HCT116 (cell line): ENCODE data around the gene EMILIN1. TPM values are rescaled to one million over a fixed set of nuclear protein-coding genes. Genes with fewer than 3 reads are reported as not detected.

Experiments
- ATAC-seq: fragments of 200-7000 bp; cut with Tn5 transposase; 2 replicates; pipeline ENCODE4 v1.9.1; 2020; ENCODE audit warnings: mild to moderate bottlenecking, moderate library complexity
- BruUV-seq: library from RNA; stranded (reverse); fragments of 400-500 nt; replicated peaks from 2 replicates; lab custom pipeline; 2021; lab: Mats Ljungman, UMichigan
- CTCF ChIA-PET: fragments of 300-600 bp; sonication (Branson Sonifier 250); formaldehyde crosslinking; loops from one replicate; lab custom pipeline; 2021; ENCODE audit warnings: antibody characterized with exemption; lab: Charles Lee
- POLR2A ChIA-PET: fragments of 300-600, 350-600 bp; sonication (Branson Sonifier 250); formaldehyde crosslinking; loops from one replicate; lab custom pipeline; 2021; ENCODE audit warnings: antibody characterized with exemption; lab: Charles Lee
- RAD21 ChIA-PET, 2 experiments: fragments of 300-600 bp; sonication (Branson Sonifier 250); formaldehyde crosslinking; loops; one replicate each; lab custom pipeline; 2023; ENCODE audit warnings: low total read pairs in 2 of 2; ENCODE audit not compliant: uncharacterized antibody in 2 of 2, unreplicated experiment in 2 of 2, low non-redundant PET in 1 of 2; lab: Charles Lee
- DNase-seq: peaks from one replicate; pipeline ENCODE4 v3.0.0-alpha.2; 2010; ENCODE audit warnings: low read depth, low spot score
- H2AFZ ChIP-seq: fragments of 200-600 bp; shearing (Covaris generic), sonication (generic); 2 replicates; pipeline ENCODE4 v1.6.1; 2017; ENCODE audit warnings: low read depth, mixed run types, mixed read lengths, antibody characterized with exemption, low read length; ENCODE audit not compliant: poor library complexity, severe bottlenecking
- H3K27ac ChIP-seq: 2 replicates; pipeline ENCODE4 v1.5.1; 2012; ENCODE audit warnings: low read depth, low read length
- H3K27me3 ChIP-seq: fragments of 200-600 bp; sonication (generic); 2 replicates; pipeline ENCODE4 v1.6.1; 2016; ENCODE audit warnings: mixed run types, low read length, mixed read lengths; ENCODE audit not compliant: insufficient read depth
- H3K36me3 ChIP-seq, 2 experiments: fragments of 200-500 bp in 1 of 2; fragments of 200-600 bp in 1 of 2; sonication (Bioruptor generic) in 1 of 2; sonication (generic) in 1 of 2; 2 replicates each; pipeline versions ENCODE4 v1.5.1 to v1.6.1; 2014 to 2016; ENCODE audit warnings: low read length in 2 of 2, inconsistent platforms in 1 of 2, mixed read lengths in 1 of 2, mixed run types in 1 of 2; ENCODE audit not compliant: insufficient read depth in 2 of 2, control insufficient read depth in 1 of 2
- H3K4me1 ChIP-seq, 2 experiments: fragments of 200-600 bp in 1 of 2; sonication (generic) in 1 of 2; 2 replicates each; pipeline versions ENCODE4 v1.5.1 to v1.6.1; 2012 to 2017; ENCODE audit warnings: low read length in 2 of 2, inconsistent platforms in 1 of 2, mild to moderate bottlenecking in 1 of 2, mixed read lengths in 1 of 2, mixed run types in 1 of 2, moderate library complexity in 1 of 2; ENCODE audit not compliant: insufficient read depth in 2 of 2, control insufficient read depth in 1 of 2
- H3K4me2 ChIP-seq: fragments of 200-600 bp; sonication (generic); 2 replicates; pipeline ENCODE4 v1.6.1; 2017; ENCODE audit warnings: mixed run types, low read length, mixed read lengths
- H3K4me3 ChIP-seq, 2 experiments: fragments of 200-600 bp in 1 of 2; sonication (generic) in 1 of 2; replicated peaks in 1 of 2; 2 replicates each; pipeline ENCODE4 v1.5.1; 2011 to 2016; ENCODE audit warnings: low read length in 2 of 2, control low read depth in 1 of 2, low read depth in 1 of 2, mild to moderate bottlenecking in 1 of 2, mixed read lengths in 1 of 2, mixed run types in 1 of 2
- H3K79me2 ChIP-seq: fragments of 200-600 bp; sonication (generic); 2 replicates; pipeline ENCODE4 v1.6.1; 2017; ENCODE audit warnings: mild to moderate bottlenecking, mixed run types, low read length, moderate library complexity, mixed read lengths; ENCODE audit not compliant: insufficient read depth
- H3K9ac ChIP-seq: fragments of 200-600 bp; sonication (generic); 2 replicates; pipeline ENCODE4 v1.6.1; 2016; ENCODE audit warnings: low read length, mixed read lengths
- H3K9me2 ChIP-seq: fragments of 200-600 bp; sonication (generic), shearing (Covaris generic); 2 replicates; pipeline ENCODE4 v1.6.1; 2017; ENCODE audit warnings: mixed run types, mild to moderate bottlenecking, moderate library complexity; ENCODE audit not compliant: insufficient read depth
- H3K9me3 ChIP-seq, 2 experiments: fragments of 200-500 bp in 1 of 2; fragments of 200-600 bp in 1 of 2; sonication (Bioruptor generic) in 1 of 2; sonication (generic) in 1 of 2; 2 replicates each; pipeline ENCODE4 v1.6.1; 2014 to 2017; ENCODE audit warnings: low read length in 2 of 2, mixed read lengths in 2 of 2, inconsistent platforms in 1 of 2, low read depth in 1 of 2, mild to moderate bottlenecking in 1 of 2, mixed run types in 1 of 2, moderate library complexity in 1 of 2; ENCODE audit not compliant: control insufficient read depth in 1 of 2, insufficient read depth in 1 of 2
- H4K20me1 ChIP-seq: fragments of 200-600 bp; sonication (generic), shearing (Covaris generic); 2 replicates; pipeline ENCODE4 v1.6.1; 2017; ENCODE audit warnings: mixed run types, mild to moderate bottlenecking, moderate library complexity; ENCODE audit not compliant: insufficient read depth
- CBX3 ChIP-seq: IDR thresholded peaks from 2 replicates; pipeline ENCODE4 v1.6.1; 2012; ENCODE audit warnings: low read depth
- CEBPB ChIP-seq: IDR thresholded peaks from 2 replicates; pipeline ENCODE4 v1.6.1; 2012; ENCODE audit warnings: low read depth
- EGR1 ChIP-seq: IDR thresholded peaks from 2 replicates; pipeline ENCODE4 v1.6.1; 2012; ENCODE audit warnings: low read depth
- ELF1 ChIP-seq: IDR thresholded peaks from 2 replicates; pipeline ENCODE4 v1.6.1; 2012; ENCODE audit warnings: low read depth, borderline replicate concordance
- EZH2 ChIP-seq: fragments of 200-600 bp; sonication (generic); IDR thresholded peaks from 2 replicates; pipeline ENCODE4 v1.6.1; 2017; ENCODE audit warnings: antibody characterized with exemption, mixed run types
- FOSL1 ChIP-seq: IDR thresholded peaks from 2 replicates; pipeline ENCODE4 v1.6.1; 2012; ENCODE audit warnings: low read depth
- MAX ChIP-seq: IDR thresholded peaks from 2 replicates; pipeline ENCODE4 v1.6.1; 2012
- POLR2A ChIP-seq: IDR thresholded peaks from 2 replicates; pipeline ENCODE4 v1.7.0; 2011; ENCODE audit warnings: borderline replicate concordance; ENCODE audit not compliant: insufficient read depth, insufficient read length; ENCODE audit errors: extremely low read depth
- POLR2AphosphoS5 ChIP-seq: IDR thresholded peaks from 2 replicates; pipeline ENCODE4 v1.6.1; 2011; ENCODE audit warnings: mild to moderate bottlenecking, low read depth, low read length, moderate library complexity
- RAD21 ChIP-seq: IDR thresholded peaks from 2 replicates; pipeline ENCODE4 v1.6.1; 2012; ENCODE audit warnings: low read depth, mild to moderate bottlenecking
- SIN3A ChIP-seq: IDR thresholded peaks from 2 replicates; pipeline ENCODE4 v1.6.1; 2012; ENCODE audit warnings: low read depth
- SRF ChIP-seq: IDR thresholded peaks from 2 replicates; pipeline ENCODE4 v1.6.1; 2012; ENCODE audit warnings: low read depth
- TCF7L2 ChIP-seq: IDR thresholded peaks from 2 replicates; pipeline ENCODE4 v1.7.0; 2011; ENCODE audit warnings: borderline replicate concordance, inconsistent platforms; ENCODE audit not compliant: insufficient read depth, insufficient read length; ENCODE audit errors: extremely low read depth
- ZBTB33 ChIP-seq: IDR thresholded peaks from 2 replicates; pipeline ENCODE4 v1.6.1; 2011; ENCODE audit warnings: mild to moderate bottlenecking, low read length, moderate library complexity; ENCODE audit not compliant: insufficient replicate concordance; ENCODE audit errors: extremely low read depth
- ZFX ChIP-seq: fragments of 450-650 bp; IDR thresholded peaks from 2 replicates; pipeline ENCODE4 v1.6.1; 2017
- ZNF274 ChIP-seq: fragments of 200-500 bp; sonication (Bioruptor generic); IDR thresholded peaks from 2 replicates; pipeline ENCODE4 v1.6.1; 2014; ENCODE audit warnings: mild to moderate bottlenecking, low read depth, low read length, inconsistent platforms
- intact Hi-C: fragments of 100-400 bp; cut with micrococcal nuclease; formaldehyde crosslinking; loops from 2 replicates; pipeline ENCODE4 v1.10.0; 2022
- total RNA-seq: library from RNA; stranded (reverse); gene quantifications from one replicate; pipeline ENCODE4 v1.2.1, GENCODE V29; 2021; ENCODE audit not compliant: unreplicated experiment
- TF ChIP-seq, protein P1 (sequence below), 3 experiments: fragments of 200-600 bp in 1 of 3; sonication (generic) in 1 of 3; IDR thresholded peaks in 2 of 3; conservative IDR thresholded peaks in 1 of 3; 2 replicates each; pipeline ENCODE4 v1.5.1; 2012 to 2017; ENCODE audit warnings: low read depth in 2 of 3, low read length in 2 of 3, antibody characterized with exemption in 1 of 3, borderline replicate concordance in 1 of 3, control low read depth in 1 of 3, mild to moderate bottlenecking in 1 of 3, mixed read lengths in 1 of 3, mixed run types in 1 of 3, moderate library complexity in 1 of 3; ENCODE audit not compliant: insufficient read depth in 1 of 3
- TF ChIP-seq, protein P2 (sequence below): IDR thresholded peaks from 2 replicates; pipeline ENCODE4 v1.6.1; 2012; ENCODE audit warnings: low read depth

Gene EMILIN1
- total RNA-seq, 1 experiment from 2014 or later = 0.59 TPM

DNA sequence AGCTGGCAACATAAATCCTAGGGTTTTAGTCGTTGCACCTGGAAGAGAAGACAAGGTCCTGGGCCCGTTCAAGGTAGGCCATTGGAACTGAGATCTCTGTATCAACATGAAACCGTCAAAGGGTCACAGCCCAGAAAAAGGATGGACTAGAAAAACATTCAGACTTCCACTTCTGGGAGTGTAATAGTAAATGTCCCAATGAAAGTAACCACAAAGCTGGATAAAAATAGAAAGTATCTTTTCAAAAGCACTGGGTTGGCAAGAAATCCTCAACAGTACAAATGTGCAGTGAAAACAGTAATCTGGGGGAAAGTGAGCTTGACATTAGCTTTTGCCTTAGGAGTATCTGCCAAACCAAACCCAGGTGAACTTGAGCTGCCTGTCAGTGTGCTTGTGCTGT, 27.6 kb downstream of the EMILIN1 start (continued):
- TF ChIP-seq EZH2 (no peak), MAX (no peak), TCF7L2 (no peak)

DNA sequence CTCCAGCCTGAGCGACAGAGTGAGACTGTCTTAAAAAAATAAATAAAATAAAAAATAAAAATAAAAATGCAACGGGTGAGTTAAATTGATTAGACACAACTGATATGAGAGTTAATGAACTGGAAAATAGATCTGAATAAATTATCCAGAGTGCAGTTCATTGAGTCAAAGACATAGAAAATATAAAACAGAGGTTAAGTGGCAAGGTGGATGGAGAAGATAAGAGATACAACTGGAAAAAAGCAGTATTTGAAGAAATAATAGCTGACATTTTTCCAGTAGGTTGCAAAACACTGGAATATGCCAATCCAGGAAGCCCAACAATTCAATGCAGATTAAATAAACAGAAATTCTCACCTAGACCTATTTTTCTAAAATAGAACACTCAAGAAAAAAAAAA, 29.8 kb downstream of the EMILIN1 start:
- DNase-seq (no peak), ATAC-seq (no peak)
- no peaks in the 10 kb centered on the region for H3K4me1 ChIP-seq
- H3K9me3 ChIP-seq = no peaks in the 10 kb centered on the region
- H2AFZ ChIP-seq = no peak overlapping the region
- ChIA-PET RAD21 (no interaction called here), CTCF (interaction anchor here (1.4 kb wide), 1 partner anchor 83 kb away, joined by 4 read pairs; no protein-coding TSS in a partner anchor), POLR2A (no interaction called here)
- H3K4me2 ChIP-seq = no peak overlapping the region
- H3K27ac ChIP-seq = no peak overlapping the region
- TF ChIP-seq MAX (no peak), ZFX (no peak), POLR2A (no peak), CEBPB (no peak), TCF7L2 (no peak), SIN3A (no peak), ELF1 (no peak), POLR2AphosphoS5 (no peak), ZBTB33 (no peak), RAD21 (no peak), SRF (no peak), ZNF274 (no peak), EZH2 (no peak), CBX3 (no peak), FOSL1 (no peak), EGR1 (no peak)
- TF ChIP-seq, protein P1, sequence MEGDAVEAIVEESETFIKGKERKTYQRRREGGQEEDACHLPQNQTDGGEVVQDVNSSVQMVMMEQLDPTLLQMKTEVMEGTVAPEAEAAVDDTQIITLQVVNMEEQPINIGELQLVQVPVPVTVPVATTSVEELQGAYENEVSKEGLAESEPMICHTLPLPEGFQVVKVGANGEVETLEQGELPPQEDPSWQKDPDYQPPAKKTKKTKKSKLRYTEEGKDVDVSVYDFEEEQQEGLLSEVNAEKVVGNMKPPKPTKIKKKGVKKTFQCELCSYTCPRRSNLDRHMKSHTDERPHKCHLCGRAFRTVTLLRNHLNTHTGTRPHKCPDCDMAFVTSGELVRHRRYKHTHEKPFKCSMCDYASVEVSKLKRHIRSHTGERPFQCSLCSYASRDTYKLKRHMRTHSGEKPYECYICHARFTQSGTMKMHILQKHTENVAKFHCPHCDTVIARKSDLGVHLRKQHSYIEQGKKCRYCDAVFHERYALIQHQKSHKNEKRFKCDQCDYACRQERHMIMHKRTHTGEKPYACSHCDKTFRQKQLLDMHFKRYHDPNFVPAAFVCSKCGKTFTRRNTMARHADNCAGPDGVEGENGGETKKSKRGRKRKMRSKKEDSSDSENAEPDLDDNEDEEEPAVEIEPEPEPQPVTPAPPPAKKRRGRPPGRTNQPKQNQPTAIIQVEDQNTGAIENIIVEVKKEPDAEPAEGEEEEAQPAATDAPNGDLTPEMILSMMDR (IDR thresholded peaks at IDR 0.05 in 2 of 3, conservative IDR thresholded peaks at IDR 0.05 in 1 of 3; ENCODE audit: borderline replicate concordance in 1 of 3, insufficient read depth in 1 of 3, low read depth in 2 of 3, low read length in 2 of 3) = no peak
- TF ChIP-seq, protein P2, sequence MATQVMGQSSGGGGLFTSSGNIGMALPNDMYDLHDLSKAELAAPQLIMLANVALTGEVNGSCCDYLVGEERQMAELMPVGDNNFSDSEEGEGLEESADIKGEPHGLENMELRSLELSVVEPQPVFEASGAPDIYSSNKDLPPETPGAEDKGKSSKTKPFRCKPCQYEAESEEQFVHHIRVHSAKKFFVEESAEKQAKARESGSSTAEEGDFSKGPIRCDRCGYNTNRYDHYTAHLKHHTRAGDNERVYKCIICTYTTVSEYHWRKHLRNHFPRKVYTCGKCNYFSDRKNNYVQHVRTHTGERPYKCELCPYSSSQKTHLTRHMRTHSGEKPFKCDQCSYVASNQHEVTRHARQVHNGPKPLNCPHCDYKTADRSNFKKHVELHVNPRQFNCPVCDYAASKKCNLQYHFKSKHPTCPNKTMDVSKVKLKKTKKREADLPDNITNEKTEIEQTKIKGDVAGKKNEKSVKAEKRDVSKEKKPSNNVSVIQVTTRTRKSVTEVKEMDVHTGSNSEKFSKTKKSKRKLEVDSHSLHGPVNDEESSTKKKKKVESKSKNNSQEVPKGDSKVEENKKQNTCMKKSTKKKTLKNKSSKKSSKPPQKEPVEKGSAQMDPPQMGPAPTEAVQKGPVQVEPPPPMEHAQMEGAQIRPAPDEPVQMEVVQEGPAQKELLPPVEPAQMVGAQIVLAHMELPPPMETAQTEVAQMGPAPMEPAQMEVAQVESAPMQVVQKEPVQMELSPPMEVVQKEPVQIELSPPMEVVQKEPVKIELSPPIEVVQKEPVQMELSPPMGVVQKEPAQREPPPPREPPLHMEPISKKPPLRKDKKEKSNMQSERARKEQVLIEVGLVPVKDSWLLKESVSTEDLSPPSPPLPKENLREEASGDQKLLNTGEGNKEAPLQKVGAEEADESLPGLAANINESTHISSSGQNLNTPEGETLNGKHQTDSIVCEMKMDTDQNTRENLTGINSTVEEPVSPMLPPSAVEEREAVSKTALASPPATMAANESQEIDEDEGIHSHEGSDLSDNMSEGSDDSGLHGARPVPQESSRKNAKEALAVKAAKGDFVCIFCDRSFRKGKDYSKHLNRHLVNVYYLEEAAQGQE = no peak
- H3K36me3 ChIP-seq = no peaks in the 10 kb centered on the region
- H3K9me2 ChIP-seq = no peaks in the 10 kb centered on the region
- H3K4me3 ChIP-seq = no peak overlapping the region
- H3K27me3 ChIP-seq = no peaks in the 10 kb centered on the region
- H4K20me1 ChIP-seq = no peaks in the 10 kb centered on the region
- BruUV-seq = no TSS peak
- intact Hi-C loops = no loop called here
- no peak overlapping the region for H3K9ac ChIP-seq
- H3K79me2 ChIP-seq = no peaks in the 10 kb centered on the region
